ENCODE measurements around the gene CBR4. TPM values are rescaled to one million over a fixed set of nuclear protein-coding genes. Genes with fewer than 3 reads are reported as not detected.

Gene CBR4
- total RNA-seq, 1 donor from 2014 or later, result 16.1 TPM

DNA sequence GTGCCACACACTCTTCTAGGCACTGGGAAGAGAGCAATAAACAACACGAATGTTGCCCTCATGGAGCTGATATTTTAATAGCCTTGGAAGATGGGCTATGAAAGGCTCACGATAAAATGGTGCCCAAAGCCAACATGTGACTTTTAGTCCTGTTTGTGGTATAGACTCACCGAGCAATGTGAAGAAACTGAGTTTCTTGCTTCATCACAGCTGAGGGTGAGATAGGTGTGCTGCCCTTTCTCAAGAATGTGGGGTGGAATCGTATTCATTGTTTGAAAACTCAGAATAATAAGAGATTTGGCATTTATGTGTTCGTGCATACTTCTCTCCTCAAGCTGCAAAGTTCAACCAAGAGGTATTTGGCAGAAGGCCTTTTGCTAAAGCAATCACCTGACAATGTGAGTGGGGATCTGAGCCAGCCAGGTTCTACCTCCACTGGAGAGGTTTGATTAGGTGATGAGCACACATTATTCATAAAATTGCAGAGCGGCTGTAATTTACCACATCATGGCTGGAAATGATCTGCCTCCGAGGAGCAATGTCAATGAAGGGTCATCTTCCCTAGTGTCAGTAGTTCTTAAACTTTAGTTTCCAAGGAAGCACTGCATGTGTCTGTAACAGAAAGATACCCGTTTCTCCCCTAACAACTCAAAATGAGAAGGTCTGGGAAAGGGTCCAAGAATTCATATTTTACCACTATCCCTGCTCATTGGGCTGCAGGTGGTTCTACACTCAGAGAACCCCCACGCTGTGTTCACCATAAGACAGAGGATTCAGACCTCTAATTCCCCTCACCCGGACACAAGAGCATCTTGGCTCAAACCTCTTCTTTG lies 41.9 kb upstream of the CBR4 start:
- TF ChIP-seq CTCF (IDR thresholded peaks at IDR 0.05; ENCODE audit: insufficient read depth, low read length, poor library complexity, severe bottlenecking), result no peak
- no peak for DNase-seq (ENCODE audit: low read depth)
- H3K4me3 ChIP-seq (ENCODE audit: low read depth, low read length), result no peak overlapping the region
- H3K36me3 ChIP-seq (ENCODE audit: control insufficient read depth, insufficient read depth, low read length), result no peaks in the 10 kb centered on the region
- no peaks in the 10 kb centered on the region for H3K27me3 ChIP-seq (ENCODE audit: control insufficient read depth, insufficient read depth, low read length)

DNA sequence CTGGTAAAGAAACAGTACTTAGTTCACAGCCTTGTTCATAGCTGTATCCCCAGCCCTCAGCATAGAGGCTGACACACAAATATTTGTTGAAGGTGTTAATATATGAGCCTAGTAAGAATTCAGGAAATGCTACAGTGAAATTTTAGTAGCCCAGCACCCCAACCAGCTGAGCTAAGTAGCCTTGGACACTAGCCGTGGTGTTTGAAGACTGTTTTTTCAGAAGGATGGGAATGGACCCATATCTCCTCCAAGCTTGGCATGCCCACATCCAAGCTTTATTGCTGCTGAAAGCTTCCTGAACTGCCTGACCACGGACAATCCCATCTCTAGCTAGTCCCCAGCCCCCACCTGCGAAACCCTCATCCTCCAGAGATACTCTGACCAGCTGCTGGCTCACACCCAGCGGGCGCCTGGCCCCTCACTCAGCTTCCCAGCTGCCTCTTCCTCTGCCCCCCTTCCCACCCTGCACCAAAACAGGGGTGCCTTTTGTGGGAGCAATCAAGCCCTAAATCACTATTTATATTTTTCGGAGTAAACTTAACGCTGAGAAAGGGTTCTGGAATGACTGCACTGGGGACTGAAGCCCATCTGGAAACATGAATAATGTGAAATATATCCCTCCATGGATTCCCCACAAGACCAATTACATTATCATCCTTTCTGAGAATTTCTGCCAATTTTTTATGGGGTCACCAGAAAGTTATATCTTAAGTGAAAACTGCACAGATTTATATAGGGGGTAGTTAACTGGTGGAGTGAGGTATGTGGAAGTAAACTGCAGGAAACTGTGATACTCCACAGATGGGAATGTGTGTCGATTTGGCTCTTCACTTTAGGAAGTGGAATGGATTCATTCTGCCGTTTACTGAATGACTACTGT lies 41.1 kb upstream of the CBR4 start:
- no peak for DNase-seq (ENCODE audit: low read depth)
- TF ChIP-seq CTCF (IDR thresholded peaks at IDR 0.05; ENCODE audit: insufficient read depth, low read length, poor library complexity, severe bottlenecking), result no peak
- Histone ChIP-seq H3K4me3 (ENCODE audit: low read depth, low read length) (no peak overlapping the region), H3K27me3 (ENCODE audit: control insufficient read depth, insufficient read depth, low read length) (no peaks in the 10 kb centered on the region), H3K36me3 (ENCODE audit: control insufficient read depth, insufficient read depth, low read length) (no peaks in the 10 kb centered on the region)

DNA sequence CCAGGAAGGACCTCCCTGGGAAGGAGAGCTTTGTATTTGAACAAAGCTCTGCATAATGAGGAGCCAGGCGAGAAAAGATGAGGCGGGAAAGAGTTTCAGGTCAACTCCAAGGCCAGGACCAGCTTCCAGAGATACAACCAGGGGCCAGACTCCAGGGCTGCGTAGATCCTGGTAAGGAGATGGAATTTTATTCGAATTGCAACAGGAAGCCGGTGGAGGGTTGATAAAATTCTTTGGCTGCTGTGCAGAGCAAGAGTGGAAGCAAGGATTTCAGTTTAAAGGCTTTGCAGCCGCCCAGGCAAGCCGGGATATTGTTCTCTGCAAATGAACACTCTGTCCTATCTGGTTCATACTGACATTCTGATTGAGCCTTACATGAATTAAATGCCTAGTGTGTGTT lies 40.2 kb upstream of the CBR4 start:
- H3K27me3 ChIP-seq (ENCODE audit: control insufficient read depth, insufficient read depth, low read length), result no peaks in the 10 kb centered on the region
- no peak for TF ChIP-seq CTCF (IDR thresholded peaks at IDR 0.05; ENCODE audit: insufficient read depth, low read length, poor library complexity, severe bottlenecking)
- no peak overlapping the region for H3K4me3 ChIP-seq (ENCODE audit: low read depth, low read length)
- H3K36me3 ChIP-seq (ENCODE audit: control insufficient read depth, insufficient read depth, low read length), result no peaks in the 10 kb centered on the region
- DNase-seq (ENCODE audit: low read depth), result no peak

DNA sequence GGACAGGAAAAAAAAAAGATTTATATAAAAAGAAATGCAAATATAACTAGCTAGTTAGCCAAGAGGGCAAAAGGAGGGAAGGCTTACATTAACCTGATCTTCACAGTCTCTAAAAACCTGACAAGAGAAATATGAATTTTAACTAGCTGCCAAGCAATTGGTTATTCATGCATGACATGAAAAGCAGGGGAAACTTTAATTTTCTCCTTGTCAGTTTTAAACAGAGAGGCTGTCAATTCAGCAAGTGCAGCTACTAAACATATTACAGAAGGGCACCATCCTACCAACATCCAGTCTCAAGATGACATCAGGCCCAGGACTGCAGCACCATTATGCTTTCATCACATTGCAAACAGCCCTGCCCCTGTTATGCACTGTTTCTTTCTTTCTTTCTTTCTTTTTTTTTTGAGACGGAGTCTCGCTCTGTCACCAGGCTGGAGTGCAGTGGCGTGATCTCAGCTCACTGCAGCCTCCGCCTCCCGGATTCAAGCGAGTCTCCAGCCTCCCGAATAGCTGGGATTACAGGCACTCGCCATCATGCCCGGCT lies 38.9 kb upstream of the CBR4 start:
- no peak for TF ChIP-seq CTCF (IDR thresholded peaks at IDR 0.05; ENCODE audit: insufficient read depth, low read length, poor library complexity, severe bottlenecking)
- DNase-seq (ENCODE audit: low read depth), result no peak
- no peaks in the 10 kb centered on the region for H3K36me3 ChIP-seq (ENCODE audit: control insufficient read depth, insufficient read depth, low read length)
- no peaks in the 10 kb centered on the region for H3K27me3 ChIP-seq (ENCODE audit: control insufficient read depth, insufficient read depth, low read length)
- H3K4me3 ChIP-seq (ENCODE audit: low read depth, low read length), result no peak overlapping the region

DNA sequence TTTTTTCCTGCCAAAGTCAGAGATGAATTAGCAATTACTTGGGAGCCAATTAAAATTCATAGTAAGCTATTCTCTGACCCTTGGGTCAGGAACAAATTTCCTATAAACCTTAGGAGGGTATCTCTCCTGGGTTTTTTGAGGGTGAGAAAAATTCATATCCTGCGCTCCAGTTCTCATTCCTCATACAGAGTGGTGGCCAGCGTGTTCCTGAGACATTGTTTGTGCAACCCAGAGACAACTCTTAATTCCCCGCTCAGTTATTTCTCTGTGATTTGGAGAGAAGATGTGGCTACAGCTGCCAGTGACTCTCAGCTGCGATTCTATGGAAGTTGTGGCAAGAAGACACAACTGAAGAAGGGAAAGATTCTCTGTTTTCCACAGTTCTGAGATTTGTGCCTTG lies 37.9 kb upstream of the CBR4 start:
- TF ChIP-seq CTCF (IDR thresholded peaks at IDR 0.05; ENCODE audit: insufficient read depth, low read length, poor library complexity, severe bottlenecking), result no peak
- H3K27me3 ChIP-seq (ENCODE audit: control insufficient read depth, insufficient read depth, low read length), result no peaks in the 10 kb centered on the region
- H3K4me3 ChIP-seq (ENCODE audit: low read depth, low read length), result no peak overlapping the region
- DNase-seq (ENCODE audit: low read depth), result no peak
- H3K36me3 ChIP-seq (ENCODE audit: control insufficient read depth, insufficient read depth, low read length), result no peaks in the 10 kb centered on the region
